HT1080 (cell line): ENCODE measurements around the gene NRG3. TPM values are rescaled to one million over a fixed set of nuclear protein-coding genes. Genes with fewer than 3 reads are reported as not detected.
A peak's percentile ranks its signal among the peaks of the same experiment; 100 is the strongest.

Experiments used
- DNase-seq: peaks from one replicate; pipeline ENCODE4 v3.0.0-alpha.2; 2015; ENCODE audit warnings: low read depth
- total RNA-seq: library from RNA; depleted of rRNA; stranded (reverse); fragments of >200 nt; shearing (Covaris generic); gene quantifications from 2 replicates; pipeline ENCODE4 v1.2.3, GENCODE V29; 2014

Gene NRG3
- total RNA-seq, 1 experiment from 2014 or later, result not detected

DNA sequence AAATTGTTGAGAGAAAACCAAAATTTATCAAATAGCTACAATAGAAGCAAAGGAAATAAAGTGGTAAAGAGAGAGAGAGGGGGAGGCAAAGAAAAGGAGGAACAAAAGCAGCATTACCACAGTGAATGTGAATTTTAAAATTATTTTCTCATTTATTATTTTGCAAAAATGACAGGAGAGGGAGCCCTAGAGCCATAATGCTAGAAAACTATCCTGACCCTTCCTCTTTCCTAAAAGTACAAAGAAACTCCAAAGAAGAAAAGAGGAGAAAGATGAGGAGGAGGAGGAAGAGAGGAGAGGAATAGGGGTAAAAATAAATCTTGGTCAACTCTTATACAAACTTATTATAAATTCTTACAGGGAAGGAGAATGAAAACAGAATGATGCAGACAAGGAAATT lies 921.5 kb downstream of the NRG3 start:
- DNase-seq, result peak; percentile 15

DNA sequence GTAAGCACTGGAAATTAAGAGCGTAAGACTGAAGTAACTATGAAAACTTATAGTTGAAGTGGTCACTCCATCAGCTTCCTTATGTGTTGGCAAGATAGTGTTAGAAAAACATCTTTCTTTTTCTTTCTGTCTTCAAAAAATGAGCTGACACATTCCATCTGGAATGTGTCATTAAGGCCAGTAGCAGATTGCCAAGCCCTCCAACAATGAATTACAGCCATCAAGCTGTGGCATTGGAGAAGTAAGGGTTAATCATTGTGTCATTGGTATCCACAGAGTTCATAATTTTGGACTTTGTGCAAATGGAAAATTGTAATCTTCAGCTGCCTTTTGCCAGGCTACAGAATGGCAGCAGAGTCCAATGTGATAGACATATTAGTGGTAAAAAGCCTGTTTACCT lies 926.3 kb downstream of the NRG3 start:
- no peak for DNase-seq

DNA sequence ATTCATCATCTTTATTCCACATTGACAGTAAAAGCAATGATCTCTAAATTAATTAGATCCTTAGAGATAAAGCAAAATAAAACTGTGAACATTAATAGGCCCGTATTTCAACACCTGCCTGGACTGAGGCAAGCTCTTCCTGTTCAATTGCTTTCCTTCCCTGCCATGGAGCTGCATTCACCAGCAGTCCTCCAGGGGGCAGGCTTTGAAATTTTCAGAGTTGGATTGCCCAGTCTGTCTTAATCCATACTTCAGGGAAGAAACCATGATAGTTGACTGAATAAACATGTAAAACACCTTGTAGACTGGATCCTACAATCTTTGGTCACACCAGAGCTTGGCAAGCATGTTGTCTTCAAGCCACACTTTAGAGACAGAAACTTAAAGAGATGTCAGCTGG lies 936.6 kb downstream of the NRG3 start:
- DNase-seq, result peak; percentile 22

GRCh38 chr10:82813856-82814255 lies 938.9 kb downstream of the NRG3 start:
- peak; percentile 52 for DNase-seq

DNA sequence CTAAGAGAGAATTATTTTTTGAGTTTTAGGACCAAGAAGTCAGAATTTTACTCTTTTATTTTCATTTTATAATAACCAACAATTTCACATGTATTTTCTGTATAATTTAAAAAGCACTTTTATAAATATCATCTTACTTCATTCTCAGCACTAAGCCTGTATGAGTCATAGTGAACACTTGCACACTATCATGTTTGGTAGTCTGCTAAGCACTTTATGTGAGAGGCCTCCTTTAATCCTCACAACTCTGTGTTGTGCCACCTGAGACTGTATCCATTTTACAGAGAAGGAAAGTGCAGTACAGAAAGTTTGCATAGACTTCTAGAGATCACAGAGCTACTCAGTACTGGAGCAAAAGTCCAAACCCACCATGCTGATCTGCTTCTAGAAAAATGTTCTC lies 939.6 kb downstream of the NRG3 start:
- peak; percentile 32 for DNase-seq

GRCh38 chr10:82815680-82816079 lies 940.7 kb downstream of the NRG3 start:
- DNase-seq, result no peak

DNA sequence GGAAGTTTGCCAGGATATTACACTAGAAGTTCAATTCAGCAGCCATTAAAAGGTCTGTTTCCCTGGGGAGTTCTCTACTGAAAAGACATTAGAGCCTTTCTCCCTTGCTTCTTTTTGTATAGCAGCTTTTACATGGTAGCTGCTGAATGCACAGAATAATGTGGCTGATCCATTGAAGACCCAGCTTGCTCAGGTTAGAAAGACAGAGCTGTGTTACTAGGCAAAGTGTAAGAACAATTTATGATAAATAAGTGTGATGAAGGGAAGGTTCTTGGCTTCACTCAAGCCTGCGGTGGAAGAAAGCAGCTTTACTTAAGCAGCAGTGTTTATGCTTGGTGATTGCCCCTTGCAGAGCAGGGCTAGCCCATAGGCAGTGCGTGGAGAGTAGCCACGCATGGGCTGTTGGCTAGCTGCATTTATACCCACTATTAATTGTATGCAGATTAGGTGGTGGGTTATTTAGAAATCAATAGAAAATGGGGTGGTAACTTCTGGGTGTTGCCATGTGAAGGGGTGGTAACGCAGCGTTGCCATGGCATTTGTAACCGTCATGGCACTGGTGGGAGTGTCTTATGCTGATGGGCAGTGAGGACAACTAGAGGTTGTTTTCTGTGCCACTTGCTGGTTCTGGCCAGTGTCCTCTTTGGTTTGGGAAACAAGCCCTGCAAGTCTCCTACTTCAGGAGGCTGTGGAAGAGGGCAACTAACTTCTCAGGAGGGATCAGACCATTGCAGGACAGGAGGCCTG lies 942.9 kb downstream of the NRG3 start:
- DNase-seq, result no peak

DNA sequence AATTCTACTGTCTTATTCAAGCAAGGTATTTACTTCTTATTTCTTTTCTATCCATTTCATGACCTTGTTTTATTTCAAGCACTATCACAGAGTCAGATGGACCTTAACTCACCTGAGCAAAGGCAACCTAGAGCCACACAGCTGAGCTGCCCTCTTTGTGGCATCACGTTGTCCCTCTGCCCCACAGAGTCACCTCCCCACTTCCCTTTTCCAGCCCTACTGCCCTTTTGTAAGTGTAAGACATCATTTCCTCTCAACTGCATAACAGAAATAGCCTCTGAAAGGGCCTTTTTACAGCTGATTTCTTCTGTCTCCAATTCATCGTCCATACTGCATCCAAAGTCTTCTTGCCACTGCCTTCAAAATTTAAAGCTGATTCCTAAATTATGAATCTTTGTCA lies 946.0 kb downstream of the NRG3 start:
- DNase-seq, result no peak

- peak; percentile 41 for DNase-seq
Measured at GRCh38 chr10:82826132-82826531, 951.1 kb downstream of the NRG3 start.

DNA sequence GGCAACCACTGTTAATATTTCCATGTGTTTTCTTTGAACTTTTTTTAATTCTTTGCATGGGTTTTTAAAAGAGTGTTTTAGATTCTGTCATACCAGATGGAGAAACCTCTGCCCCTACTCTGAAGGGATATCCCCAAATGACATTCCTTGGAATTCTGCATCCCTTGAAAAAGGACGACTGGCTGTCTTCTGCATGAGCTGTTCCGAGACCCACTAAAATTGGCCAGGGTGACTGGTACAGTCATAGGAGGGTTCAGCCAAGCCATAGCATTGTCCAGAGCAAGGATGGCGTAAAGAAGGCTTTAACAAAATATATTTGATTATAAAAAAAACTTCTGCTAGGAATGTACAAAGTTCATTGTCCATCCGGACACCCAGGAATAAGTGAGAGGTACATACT lies 952.9 kb downstream of the NRG3 start:
- DNase-seq, result no peak

DNA sequence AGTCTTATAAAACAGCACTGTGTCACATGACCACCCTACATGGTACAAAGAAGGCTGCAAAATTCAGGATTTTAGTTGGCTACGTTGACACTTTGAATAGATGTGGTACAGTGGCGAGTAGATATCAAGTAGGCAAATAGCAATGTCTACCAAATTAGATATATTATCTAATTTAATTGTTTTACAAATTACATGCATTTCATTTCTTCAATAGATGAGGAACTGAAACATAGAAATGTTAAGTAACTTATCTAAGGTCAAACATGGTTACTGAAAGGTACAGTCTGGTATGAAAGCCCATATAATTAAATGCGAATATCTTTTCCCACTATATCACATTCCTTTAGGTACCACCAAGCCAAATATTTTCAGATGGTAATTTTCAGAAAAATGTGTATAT lies 972.2 kb downstream of the NRG3 start:
- DNase-seq, result no peak

- no peak for DNase-seq
Measured at GRCh38 chr10:82850191-82850590, 975.2 kb downstream of the NRG3 start.

- no peak for DNase-seq
Measured at GRCh38 chr10:82856957-82857613, 982.1 kb downstream of the NRG3 start.

DNA sequence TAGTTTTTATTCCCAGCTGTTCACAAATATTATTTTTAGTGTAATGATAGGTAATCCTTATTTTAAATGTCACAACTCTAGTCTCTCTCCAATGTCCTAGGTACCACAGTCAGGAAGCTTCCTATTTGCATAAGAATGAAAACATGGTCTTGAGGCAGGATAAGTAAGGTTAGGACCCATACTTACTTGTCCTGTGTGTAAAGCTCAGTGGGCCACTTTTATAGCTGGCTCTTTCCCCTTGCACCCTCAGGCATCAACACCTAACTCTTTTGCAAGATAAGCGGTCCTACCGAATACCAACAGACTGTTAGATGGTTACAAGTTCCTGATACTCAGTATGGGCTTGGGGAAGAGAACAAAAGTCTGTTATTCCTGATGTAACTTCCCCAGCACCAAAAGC lies 986.9 kb downstream of the NRG3 start:
- DNase-seq, result no peak

- no peak for DNase-seq
Measured at GRCh38 chr10:82865366-82865765, 990.4 kb downstream of the NRG3 start.

DNA sequence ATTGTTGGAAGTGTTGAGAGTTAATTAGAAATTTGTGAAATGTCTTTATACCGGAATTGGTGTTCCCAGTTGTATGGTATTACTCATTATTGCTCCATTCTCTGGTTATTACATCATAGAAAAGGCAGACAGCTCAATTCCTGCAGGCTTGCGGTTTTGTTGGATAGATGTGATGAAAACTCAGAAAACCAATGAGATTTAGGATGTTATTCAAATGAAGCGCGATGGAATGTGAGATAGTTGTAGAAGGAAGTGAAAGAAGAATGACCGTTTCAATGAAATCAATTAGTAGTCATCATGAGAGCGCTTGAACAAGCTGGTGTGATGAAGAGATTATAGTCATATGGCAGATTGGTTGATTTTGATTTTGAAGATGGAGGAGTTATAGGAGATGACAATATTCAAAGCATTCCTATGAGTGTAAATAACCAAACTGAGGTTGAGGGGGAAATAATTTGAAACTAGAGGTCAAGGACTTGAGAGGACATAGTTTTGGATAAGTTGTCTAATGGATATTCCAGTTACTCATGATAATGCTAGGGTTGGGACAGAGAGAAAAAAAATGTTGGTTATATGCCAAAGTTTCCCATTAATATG lies 991.5 kb downstream of the NRG3 start:
- DNase-seq, result peak; percentile 87

- DNase-seq, result no peak
Measured at GRCh38 chr10:82867056-82867455, 992.1 kb downstream of the NRG3 start.

DNA sequence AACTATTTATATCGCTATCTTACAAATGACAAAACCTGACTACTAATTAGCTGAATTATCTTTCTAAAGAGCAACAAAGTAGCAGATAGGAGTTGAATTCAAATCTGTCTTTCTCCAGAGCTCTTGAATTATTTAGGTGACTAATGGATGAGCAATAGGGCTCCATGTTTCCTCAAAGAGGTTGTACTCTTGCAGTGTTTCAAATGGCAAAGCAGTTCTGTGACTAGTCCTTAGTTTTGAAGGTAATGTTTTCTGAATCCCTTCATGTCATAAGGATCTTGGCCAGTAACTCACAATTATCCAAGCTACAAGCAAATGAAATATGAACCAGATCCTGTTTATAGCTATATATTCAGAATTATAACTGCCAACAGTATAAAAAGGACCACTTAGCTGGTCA lies 999.7 kb downstream of the NRG3 start:
- DNase-seq, result peak; percentile 50

GRCh38 chr10:82880776-82881290 lies 1005.8 kb downstream of the NRG3 start:
- DNase-seq, result no peak

DNA sequence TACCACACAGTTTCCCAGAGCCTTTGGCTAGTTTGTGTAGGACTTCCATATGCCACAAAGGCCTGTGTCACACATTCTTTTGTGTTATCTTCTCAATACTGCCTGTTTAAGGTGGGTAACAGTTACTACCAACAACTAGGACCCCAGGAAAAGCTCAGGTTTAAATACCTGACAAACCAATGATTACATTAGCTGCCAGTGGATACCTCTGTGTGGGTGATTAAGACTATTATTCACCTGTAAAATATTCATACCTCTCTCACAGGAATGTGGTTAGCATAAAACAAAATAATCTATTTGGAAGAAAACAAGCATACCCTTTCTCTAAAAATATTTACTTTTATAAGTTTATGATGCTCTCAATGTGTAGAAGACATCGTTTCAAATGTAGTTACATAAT lies 1007.7 kb downstream of the NRG3 start:
- no peak for DNase-seq

DNA sequence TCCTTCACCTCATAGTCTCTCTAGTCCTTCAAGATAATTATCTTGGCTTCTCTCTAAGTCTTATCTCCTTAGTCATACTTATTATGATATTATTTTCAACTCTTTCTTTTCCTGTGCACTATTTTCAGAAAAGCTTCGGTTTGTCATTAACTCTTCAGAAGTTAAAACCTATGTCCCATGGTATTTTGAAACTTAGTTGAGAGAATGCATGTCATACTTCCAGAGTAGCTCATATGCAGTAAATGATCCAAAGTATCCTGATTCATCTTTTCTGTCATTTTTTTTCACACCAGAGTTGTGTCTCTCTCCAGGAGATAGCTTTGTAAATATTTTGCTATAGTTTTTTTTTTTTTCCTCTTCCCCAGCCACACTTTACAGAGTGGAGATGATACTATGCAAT lies 1008.6 kb downstream of the NRG3 start:
- DNase-seq, result no peak

GRCh38 chr10:82887488-82887887 lies 1012.5 kb downstream of the NRG3 start:
- DNase-seq, result no peak
